ENCODE data around the gene AP1S3. TPM values are rescaled to one million over a fixed set of nuclear protein-coding genes. Genes with fewer than 3 reads are reported as not detected.

Gene AP1S3
- total RNA-seq, 1 donor from 2014 or later: 4.1 TPM

DNA sequence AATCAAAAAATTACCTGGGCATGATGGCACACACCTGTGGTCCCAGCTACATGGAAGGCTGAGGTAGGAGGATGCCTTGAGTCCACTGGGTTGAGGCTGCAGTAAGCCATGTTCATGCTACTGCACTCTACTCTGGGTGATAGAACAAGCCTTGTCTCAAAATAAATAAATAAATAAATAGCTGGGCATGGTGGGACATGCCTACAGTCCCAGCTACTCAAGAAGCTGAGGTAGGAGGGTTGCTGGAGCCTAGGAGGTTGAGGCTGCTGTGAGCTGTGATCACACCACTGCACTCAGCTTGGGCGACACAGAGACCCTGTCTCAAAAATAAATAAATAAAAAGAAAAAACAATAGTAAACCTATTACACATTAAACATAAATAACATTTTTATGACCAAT lies 3.0 kb downstream of the AP1S3 start:
- Mint-ChIP-seq H3K4me1 (peaks cover 12% of the 10 kb centered on the region), H3K36me3 (ENCODE audit: low read depth) (no peaks in the 10 kb centered on the region), H3K4me3 (no peak overlapping the region), H3K27ac (ENCODE audit: unreplicated experiment) (no peak overlapping the region), H3K9me3 (no peaks in the 10 kb centered on the region), H3K27me3 (ENCODE audit: low read depth) (peaks cover 20% of the 10 kb centered on the region)
- no peak for DNase-seq (ENCODE audit: low read depth, low spot score)
- TF ChIP-seq CTCF (conservative IDR thresholded peaks at IDR 0.05): no peak

GRCh38 chr2:223832241-223832903 lies 5.0 kb downstream of the AP1S3 start:
- H3K36me3 Mint-ChIP-seq (ENCODE audit: low read depth): no peaks in the 10 kb centered on the region
- H3K27me3 Mint-ChIP-seq (ENCODE audit: low read depth): peaks cover 14% of the 10 kb centered on the region
- no peak overlapping the region for H3K27ac Mint-ChIP-seq (ENCODE audit: unreplicated experiment)
- H3K4me3 Mint-ChIP-seq: no peak overlapping the region
- TF ChIP-seq CTCF (conservative IDR thresholded peaks at IDR 0.05): no peak
- no peaks in the 10 kb centered on the region for H3K9me3 Mint-ChIP-seq
- DNase-seq (ENCODE audit: low read depth, low spot score): no peak
- peaks cover 5% of the 10 kb centered on the region for H3K4me1 Mint-ChIP-seq

- Mint-ChIP-seq H3K4me1 (no peaks in the 10 kb centered on the region), H3K36me3 (ENCODE audit: low read depth) (peaks cover 3% of the 10 kb centered on the region), H3K27ac (ENCODE audit: unreplicated experiment) (no peak overlapping the region), H3K9me3 (no peaks in the 10 kb centered on the region), H3K27me3 (ENCODE audit: low read depth) (no peaks in the 10 kb centered on the region), H3K4me3 (no peak overlapping the region)
- DNase-seq (ENCODE audit: low read depth, low spot score): no peak
- TF ChIP-seq CTCF (conservative IDR thresholded peaks at IDR 0.05): no peak
Measured at GRCh38 chr2:223829128-223829527, 8.3 kb downstream of the AP1S3 start.

GRCh38 chr2:223828314-223828713 lies 9.1 kb downstream of the AP1S3 start:
- Mint-ChIP-seq H3K27ac (ENCODE audit: unreplicated experiment) (no peak overlapping the region), H3K36me3 (ENCODE audit: low read depth) (peaks cover 3% of the 10 kb centered on the region), H3K9me3 (no peaks in the 10 kb centered on the region), H3K27me3 (ENCODE audit: low read depth) (no peaks in the 10 kb centered on the region), H3K4me3 (no peak overlapping the region), H3K4me1 (no peaks in the 10 kb centered on the region)
- TF ChIP-seq CTCF (conservative IDR thresholded peaks at IDR 0.05): no peak
- no peak for DNase-seq (ENCODE audit: low read depth, low spot score)

- Mint-ChIP-seq H3K27me3 (ENCODE audit: low read depth) (no peaks in the 10 kb centered on the region), H3K4me1 (no peaks in the 10 kb centered on the region), H3K4me3 (no peak overlapping the region), H3K9me3 (no peaks in the 10 kb centered on the region), H3K27ac (ENCODE audit: unreplicated experiment) (no peak overlapping the region), H3K36me3 (ENCODE audit: low read depth) (peaks cover 3% of the 10 kb centered on the region)
- DNase-seq (ENCODE audit: low read depth, low spot score): no peak
- no peak for TF ChIP-seq CTCF (conservative IDR thresholded peaks at IDR 0.05)
Measured at GRCh38 chr2:223826995-223827394, 10.4 kb downstream of the AP1S3 start.

All from neural crest cell (in vitro differentiated cells).